IMR-90 (cell line): Measurements from ENCODE around the gene RIPOR2. TPM values are rescaled to one million over a fixed set of nuclear protein-coding genes. Genes with fewer than 3 reads are reported as not detected.

ENCODE experiments used
- CEBPB ChIP-seq: IDR thresholded peaks from 2 replicates; pipeline ENCODE4 v1.6.1; 2012; ENCODE audit warnings: low read depth, low read length, improper control_type of control experiment
- MAFK ChIP-seq: IDR thresholded peaks from 2 replicates; pipeline ENCODE4 v1.6.1; 2012; ENCODE audit warnings: low read depth, low read length, improper control_type of control experiment
- MAZ ChIP-seq: IDR thresholded peaks from 2 replicates; pipeline ENCODE4 v1.6.1; 2012; ENCODE audit warnings: low read depth, mild to moderate bottlenecking, low read length, improper control_type of control experiment, moderate library complexity, borderline replicate concordance
- NFE2L2 ChIP-seq: fragments of 150-350 bp; IDR thresholded peaks from 2 replicates; pipeline ENCODE4 v1.6.1; 2016; ENCODE audit warnings: low read depth, mild to moderate bottlenecking, low read length
- RAD21 ChIP-seq: IDR thresholded peaks from 2 replicates; pipeline ENCODE4 v1.6.1; 2012; ENCODE audit warnings: low read length, improper control_type of control experiment
- polyA plus RNA-seq, 3 experiments: library from polyadenylated mRNA; depleted of rRNA; stranded (reverse); fragments of >200 nt; gene quantifications; 2 replicates each; pipeline ENCODE4 v1.2.3, GENCODE V29; 2012; ENCODE audit warnings: low replicate concordance in 1 of 3
- total RNA-seq: library from RNA; depleted of rRNA; stranded (reverse); fragments of >200 nt; gene quantifications from 2 replicates; pipeline ENCODE4 v1.2.3, GENCODE V29; 2012
- TF ChIP-seq, protein P1 (sequence below): fragments of 150-350 bp; IDR thresholded peaks from 2 replicates; pipeline ENCODE4 v1.6.1; 2016; ENCODE audit warnings: low read depth, mild to moderate bottlenecking, low read length, moderate library complexity, borderline replicate concordance

RIPOR2 gene
- total and polyA plus RNA-seq, 2 of the 4 experiments (the other 2 are of a cell fraction), result 1.1 to 1.2 TPM

DNA sequence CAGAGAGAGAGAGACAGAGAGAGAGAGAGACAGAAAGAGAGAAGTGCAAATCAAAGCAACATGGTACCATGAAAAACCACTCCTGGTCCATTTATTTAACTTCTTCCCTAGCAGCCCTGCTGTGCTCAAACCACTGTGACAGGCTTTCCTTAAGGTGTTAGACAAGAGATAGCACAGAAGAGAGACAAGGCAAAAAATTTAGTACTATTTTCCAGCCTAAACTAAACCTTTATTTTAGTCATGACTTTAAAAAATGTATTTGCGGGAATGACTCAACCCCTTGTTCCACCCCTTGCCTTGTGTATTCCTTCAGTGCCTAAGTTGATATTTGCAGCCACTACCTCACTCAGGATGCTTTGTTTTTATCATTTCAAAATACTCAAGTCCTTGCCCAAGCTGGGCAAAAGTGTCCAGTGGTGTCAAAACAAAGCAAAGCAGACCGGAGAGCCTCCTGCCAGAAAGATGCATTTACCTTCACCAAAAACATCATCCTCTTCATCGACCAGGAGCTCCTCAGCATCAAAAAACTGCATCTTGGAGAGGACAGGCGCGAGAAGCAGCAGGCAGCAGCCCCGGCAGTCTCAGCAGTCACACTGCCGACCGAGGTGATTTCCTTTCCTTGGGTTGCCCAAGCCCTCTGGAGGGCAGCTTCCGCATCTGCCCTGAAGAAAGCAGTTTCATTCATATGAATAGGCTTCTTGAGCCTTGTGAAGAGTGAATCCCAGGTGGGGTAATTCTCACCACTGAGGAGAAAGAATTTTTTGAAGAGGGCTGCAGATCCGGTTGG is at the start of gene RIPOR2 (continued):
- TF ChIP-seq, protein P1, sequence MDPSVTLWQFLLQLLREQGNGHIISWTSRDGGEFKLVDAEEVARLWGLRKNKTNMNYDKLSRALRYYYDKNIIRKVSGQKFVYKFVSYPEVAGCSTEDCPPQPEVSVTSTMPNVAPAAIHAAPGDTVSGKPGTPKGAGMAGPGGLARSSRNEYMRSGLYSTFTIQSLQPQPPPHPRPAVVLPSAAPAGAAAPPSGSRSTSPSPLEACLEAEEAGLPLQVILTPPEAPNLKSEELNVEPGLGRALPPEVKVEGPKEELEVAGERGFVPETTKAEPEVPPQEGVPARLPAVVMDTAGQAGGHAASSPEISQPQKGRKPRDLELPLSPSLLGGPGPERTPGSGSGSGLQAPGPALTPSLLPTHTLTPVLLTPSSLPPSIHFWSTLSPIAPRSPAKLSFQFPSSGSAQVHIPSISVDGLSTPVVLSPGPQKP, result no peak
- TF ChIP-seq MAZ (no peak), CEBPB (no peak), RAD21 (no peak), NFE2L2 (no peak), MAFK (no peak)
